Cardiac fibroblast (primary cell): Measurements from ENCODE around the gene U2AF1L4.

Experiments
- DNase-seq, 2 donors: peaks; one replicate each; pipeline versions ENCODE4 v3.0.0 to v3.0.0-alpha.2; 2010; ENCODE audit warnings: low read depth in 2 of 2
- H3K4me3 ChIP-seq, 2 donors: replicated peaks in 1 of 2; 1 replicate in 1 of 2; 2 replicates in 1 of 2; pipeline ENCODE4 v1.5.1; 2011; ENCODE audit warnings: low read depth in 2 of 2, low read length in 2 of 2, mild to moderate bottlenecking in 2 of 2, moderate library complexity in 1 of 2
- CTCF ChIP-seq: IDR thresholded peaks from one replicate; pipeline ENCODE4 v1.5.1; 2011; ENCODE audit warnings: low read depth, mild to moderate bottlenecking, low read length, inconsistent platforms

Gene U2AF1L4

DNA sequence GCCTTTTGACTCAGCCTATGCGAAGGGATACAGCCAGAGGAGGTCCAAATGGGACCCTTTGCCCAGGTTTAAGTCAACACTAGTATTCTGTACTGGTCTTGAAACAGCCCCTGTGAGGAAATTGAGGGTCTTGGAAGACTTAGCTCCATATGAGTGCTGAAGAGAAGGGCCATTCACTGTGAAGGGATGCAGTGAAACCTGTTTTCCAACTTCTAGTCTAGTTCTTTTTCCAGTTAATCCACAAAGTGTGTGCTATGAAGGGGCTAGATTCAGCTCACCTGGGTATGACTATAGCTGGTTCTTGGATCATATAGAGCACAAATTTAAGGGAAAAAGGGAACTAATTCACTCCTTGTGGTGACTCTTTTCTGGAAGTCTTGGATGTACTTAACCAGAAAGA lies 36.8 kb downstream of the U2AF1L4 start:
- TF ChIP-seq CTCF, result no peak
- no peak overlapping the region for H3K4me3 ChIP-seq
- no peak for DNase-seq

DNA sequence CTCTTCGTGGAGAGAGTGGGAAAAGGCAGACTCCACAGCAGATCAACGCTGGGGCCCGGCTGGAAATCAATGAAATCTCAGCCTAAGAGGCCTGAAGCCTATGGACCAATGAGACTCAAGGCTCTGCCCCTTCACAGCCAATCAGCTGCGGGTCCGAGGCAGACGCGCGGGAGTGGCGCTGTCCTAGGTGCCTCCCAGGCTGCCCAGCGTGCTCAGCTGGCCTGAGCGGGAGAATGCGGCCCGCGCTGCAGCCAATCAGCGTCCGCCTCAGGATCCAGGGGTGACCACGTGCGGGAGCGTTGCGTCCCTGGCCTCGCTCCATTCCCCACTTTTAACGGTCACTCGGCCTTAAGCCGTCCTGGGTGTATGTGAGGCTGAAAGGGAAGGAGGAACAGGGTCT lies 41.0 kb downstream of the U2AF1L4 start, which contains the start of gene ZBTB32:
ZBTB32 (plus strand) TSS at position 341 of the 400 bp plus-strand sequence. CDS start 10,069 bp downstream, outside the sequence.
- no peak within 1 kb of the TSS for H3K4me3 ChIP-seq
- TF ChIP-seq CTCF, result no peak
- DNase-seq, result peak; percentile 60 to 75

DNA sequence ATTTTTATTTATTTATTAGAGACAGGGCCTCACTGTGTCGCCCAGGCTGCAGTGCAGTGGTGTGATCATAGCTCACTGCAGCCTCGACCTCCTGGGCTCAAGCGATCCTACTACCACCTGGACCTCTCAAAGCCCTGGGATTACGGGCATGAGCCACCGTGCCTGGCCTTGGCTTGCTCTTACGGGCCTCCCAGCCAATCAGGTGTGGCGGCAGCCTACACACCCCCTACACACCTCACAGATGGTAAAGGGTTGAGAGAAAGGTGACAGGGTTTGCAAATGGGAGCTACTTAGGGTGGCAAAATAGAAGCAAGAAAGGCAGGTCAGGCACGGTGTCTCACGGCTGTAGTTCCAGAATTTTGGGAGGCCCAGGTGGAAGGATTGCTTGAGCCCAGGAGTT lies 41.9 kb downstream of the U2AF1L4 start:
- no peak for DNase-seq
- H3K4me3 ChIP-seq, result no peak overlapping the region
- no peak for TF ChIP-seq CTCF

GRCh38 chr19:35702223-35703012 lies 42.8 kb downstream of the U2AF1L4 start:
- peak overlapping the region; percentile 58 to 60 for H3K4me3 ChIP-seq
- DNase-seq, result peak; percentile 98
- no peak for TF ChIP-seq CTCF

- H3K4me3 ChIP-seq, result no peak overlapping the region
- no peak for TF ChIP-seq CTCF
- DNase-seq, result no peak
These were observed 48.4 kb downstream of the U2AF1L4 start for GRCh38 chr19:35696835-35697234.

DNA sequence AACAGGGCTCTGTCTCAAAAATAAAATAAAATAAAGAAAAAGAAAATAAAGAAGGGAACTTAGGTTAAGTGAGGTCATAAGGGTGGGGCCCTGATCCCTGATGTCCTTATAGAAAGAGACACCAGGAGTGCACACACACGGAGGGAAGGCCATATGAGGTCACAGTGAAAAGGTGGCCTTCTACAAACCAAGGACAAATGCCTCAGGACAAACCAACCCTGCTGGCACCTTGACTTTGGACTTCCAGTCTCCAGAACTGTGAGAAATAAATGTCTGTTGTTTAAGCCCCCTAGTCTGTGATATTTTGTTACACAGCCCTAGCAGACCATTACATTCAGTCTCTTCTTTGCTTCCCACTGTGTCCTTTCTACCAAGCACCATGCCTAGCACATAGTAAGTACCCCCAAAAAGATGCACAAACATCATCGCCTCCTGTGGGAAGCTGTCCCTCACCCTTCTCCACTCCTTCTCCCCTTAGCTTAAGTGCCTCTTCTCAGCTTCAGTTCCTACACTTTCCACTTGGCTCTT lies 49.3 kb downstream of the U2AF1L4 start:
- TF ChIP-seq CTCF, result no peak
- DNase-seq, result no peak
- H3K4me3 ChIP-seq, result no peak overlapping the region
